H9 (cell line): Measurements from ENCODE around the gene NCCRP1. TPM values are rescaled to one million over a fixed set of nuclear protein-coding genes. Genes with fewer than 3 reads are reported as not detected.

Experiments used
- DNase-seq: peaks from one replicate; pipeline ENCODE4 v3.0.0-alpha.2; 2017
- H2AFZ ChIP-seq: one replicate; pipeline ENCODE4 v1.6.1; 2013; ENCODE audit warnings: mild to moderate bottlenecking, low read length, control low read depth, moderate library complexity
- H2AK5ac ChIP-seq: 2 replicates; pipeline ENCODE4 v1.6.1; 2013; ENCODE audit warnings: low read length, control low read depth, mixed read lengths; ENCODE audit not compliant: insufficient read length
- H2BK120ac ChIP-seq: one replicate; pipeline ENCODE4 v1.6.1; 2013; ENCODE audit warnings: low read depth, mild to moderate bottlenecking, low read length, control low read depth, inconsistent platforms; ENCODE audit not compliant: poor library complexity, severe bottlenecking
- H2BK12ac ChIP-seq: 2 replicates; pipeline ENCODE4 v1.6.1; 2013; ENCODE audit warnings: low read length, control low read depth, mixed read lengths, low read depth; ENCODE audit not compliant: insufficient read length
- H2BK15ac ChIP-seq: 2 replicates; pipeline ENCODE4 v1.6.1; 2013; ENCODE audit warnings: low read depth, low read length, control low read depth
- H2BK20ac ChIP-seq: one replicate; pipeline ENCODE4 v1.6.1; 2013; ENCODE audit warnings: low read depth, mild to moderate bottlenecking, low read length, control low read depth, inconsistent platforms; ENCODE audit not compliant: poor library complexity, severe bottlenecking
- H2BK5ac ChIP-seq: 2 replicates; pipeline ENCODE4 v1.6.1; 2013; ENCODE audit warnings: low read length, control low read depth, mixed read lengths; ENCODE audit not compliant: insufficient read length
- H3K14ac ChIP-seq: 2 replicates; pipeline ENCODE4 v1.6.1; 2013; ENCODE audit warnings: low read length, control low read depth; ENCODE audit not compliant: insufficient read depth
- H3K18ac ChIP-seq: 2 replicates; pipeline ENCODE4 v1.6.1; 2013; ENCODE audit warnings: low read depth, mild to moderate bottlenecking, mixed read lengths, low read length, control low read depth; ENCODE audit not compliant: insufficient read length
- H3K23ac ChIP-seq: 2 replicates; pipeline ENCODE4 v1.6.1; 2013; ENCODE audit warnings: low read length, control low read depth, mixed read lengths, low read depth; ENCODE audit not compliant: insufficient read length
- H3K23me2 ChIP-seq: 2 replicates; pipeline ENCODE4 v1.6.1; 2013; ENCODE audit warnings: low read depth, mild to moderate bottlenecking, mixed read lengths, low read length, control low read depth; ENCODE audit not compliant: insufficient read length, poor library complexity, severe bottlenecking
- H3K27ac ChIP-seq: 2 replicates; pipeline ENCODE4 v1.5.1; 2013; ENCODE audit warnings: low read length, control low read depth, mixed read lengths, low read depth; ENCODE audit not compliant: insufficient read length
- H3K27me3 ChIP-seq: 2 replicates; pipeline ENCODE4 v1.6.1; 2013; ENCODE audit warnings: low read length, control low read depth, inconsistent platforms; ENCODE audit not compliant: insufficient read depth
- H3K4ac ChIP-seq: 2 replicates; pipeline ENCODE4 v1.6.1; 2013; ENCODE audit warnings: low read depth, mild to moderate bottlenecking, control low read depth, inconsistent platforms, low read length, moderate library complexity
- H3K4me1 ChIP-seq: 2 replicates; pipeline ENCODE4 v1.6.1; 2013; ENCODE audit warnings: low read length, control low read depth, inconsistent platforms; ENCODE audit not compliant: insufficient read depth
- H3K4me2 ChIP-seq: 2 replicates; pipeline ENCODE4 v1.6.1; 2013; ENCODE audit warnings: low read length, control low read depth, mixed read lengths; ENCODE audit not compliant: insufficient read length, insufficient read depth
- H3K56ac ChIP-seq: 2 replicates; pipeline ENCODE4 v1.6.1; 2013; ENCODE audit warnings: low read depth, mild to moderate bottlenecking, mixed read lengths, low read length, control low read depth; ENCODE audit not compliant: insufficient read length
- H3K79me1 ChIP-seq: 2 replicates; pipeline ENCODE4 v1.6.1; 2013; ENCODE audit warnings: low read depth, mild to moderate bottlenecking, moderate library complexity, low read length, control low read depth, inconsistent platforms; ENCODE audit not compliant: insufficient read depth, poor library complexity, severe bottlenecking
- H3K79me2 ChIP-seq: 2 replicates; pipeline ENCODE4 v1.6.1; 2013; ENCODE audit warnings: low read length, control low read depth, inconsistent platforms; ENCODE audit not compliant: insufficient read depth
- H3K9ac ChIP-seq: 2 replicates; pipeline ENCODE4 v1.6.1; 2013; ENCODE audit warnings: low read length, control low read depth, mixed read lengths; ENCODE audit not compliant: insufficient read length; ENCODE audit errors: extremely low read depth
- H3K9me3 ChIP-seq: one replicate; pipeline ENCODE4 v1.6.1; 2013; ENCODE audit warnings: low read depth, low read length, inconsistent platforms; ENCODE audit not compliant: control insufficient read depth
- H3T11ph ChIP-seq: one replicate; pipeline ENCODE4 v1.6.1; 2013; ENCODE audit warnings: mild to moderate bottlenecking, low read length, control low read depth, inconsistent platforms
- H4K20me1 ChIP-seq: one replicate; pipeline ENCODE4 v1.6.1; 2013; ENCODE audit not compliant: control insufficient read depth, insufficient read length, insufficient read depth
- H4K5ac ChIP-seq: 2 replicates; pipeline ENCODE4 v1.6.1; 2013; ENCODE audit warnings: low read depth, mild to moderate bottlenecking, mixed read lengths, low read length, control low read depth; ENCODE audit not compliant: insufficient read length
- H4K8ac ChIP-seq: replicated peaks from 2 replicates; pipeline ENCODE4 v1.6.1; 2013; ENCODE audit warnings: low read length, control low read depth, mixed read lengths, low read depth; ENCODE audit not compliant: insufficient read length
- H4K91ac ChIP-seq: 2 replicates; pipeline ENCODE4 v1.6.1; 2013; ENCODE audit warnings: low read depth, mild to moderate bottlenecking, moderate library complexity, mixed read lengths, low read length, control low read depth; ENCODE audit not compliant: insufficient read length
- H3K27ac Mint-ChIP-seq, 3 experiments: 2 replicates in 2 of 3; 3 replicates in 1 of 3; pipeline ENCODE4 v1.8.0; 2020 to 2021; ENCODE audit warnings: mixed read lengths in 3 of 3, mild to moderate bottlenecking in 1 of 3, moderate library complexity in 1 of 3
- H3K27me3 Mint-ChIP-seq: 2 replicates; pipeline ENCODE4 v1.8.0; 2021; ENCODE audit warnings: low read depth, mild to moderate bottlenecking, moderate library complexity, mixed read lengths
- H3K36me3 Mint-ChIP-seq, 3 experiments: 2 replicates in 2 of 3; 3 replicates in 1 of 3; pipeline ENCODE4 v1.8.0; 2020 to 2021; ENCODE audit warnings: low read depth in 3 of 3, mixed read lengths in 3 of 3; ENCODE audit not compliant: insufficient read depth in 1 of 3
- H3K4me1 Mint-ChIP-seq, 2 experiments: 2 replicates each; pipeline ENCODE4 v1.8.0; 2020; ENCODE audit warnings: mixed read lengths in 2 of 2
- H3K4me3 Mint-ChIP-seq, 2 experiments: 2 replicates in 1 of 2; 3 replicates in 1 of 2; pipeline ENCODE4 v1.8.0; 2020 to 2021; ENCODE audit warnings: mild to moderate bottlenecking in 2 of 2, mixed read lengths in 2 of 2, moderate library complexity in 1 of 2
- H3K9me3 Mint-ChIP-seq, 2 experiments: 2 replicates in 1 of 2; 3 replicates in 1 of 2; pipeline ENCODE4 v1.8.0; 2020; ENCODE audit warnings: mild to moderate bottlenecking in 2 of 2, mixed read lengths in 2 of 2, moderate library complexity in 1 of 2
- CTCF ChIP-seq: fragments of 200-600 bp; sonication (generic); conservative IDR thresholded peaks from 3 replicates; pipeline ENCODE4 v1.8.0; 2021; ENCODE audit warnings: antibody characterized with exemption, mild to moderate bottlenecking
- WGBS: extraction: QIAGEN DNeasy Blood & Tissue Kit; methylation state at CpG from one replicate; pipeline ENCODE4 v1.1.7; 2013; ENCODE audit warnings: missing lambda C conversion rate, low lambda C conversion rate, mixed read lengths; ENCODE audit not compliant: insufficient read length; ENCODE audit errors: extremely low coverage; 5-methylcytosine and 5-hydroxymethylcytosine counted together
- total RNA-seq: library from RNA; stranded (reverse); gene quantifications from 2 replicates; pipeline ENCODE4 v1.2.1, GENCODE V29; 2021

Gene NCCRP1
- total RNA-seq, 1 experiment from 2014 or later, result 1.9 TPM

- H3K4me3 Mint-ChIP-seq, result peak overlapping the region in 1 of 2 experiments; percentile 34; a peak in 1 of 5 replicates
- peaks cover 5% of the 10 kb centered on the region; the same call in 1 of the 2 replicates for H3K4me1 ChIP-seq
- peak overlapping the region in 2 of 3 experiments; percentile 68 to 76; a peak in 2 of 7 replicates for H3K27ac Mint-ChIP-seq
Observed at GRCh38 chr19:39155741-39156140, 41.0 kb upstream of the NCCRP1 start.

More at GRCh38 chr19:39155741-39156140, 41.0 kb upstream of the NCCRP1 start:
- peaks cover 2 to 13% (median 6%) of the 10 kb centered on the region in 3 experiments; a peak in 6 of 7 replicates for H3K36me3 Mint-ChIP-seq
- Histone ChIP-seq H2BK15ac (no peak overlapping the region), H2BK12ac (no peak overlapping the region), H4K5ac (no peak overlapping the region), H3K9ac (no peak overlapping the region), H3K23me2 (peaks cover 2% of the 10 kb centered on the region), H3K14ac (no peak overlapping the region; the same call in 1 of the 2 replicates), H3K23ac (no peak overlapping the region), H2BK120ac (no peak overlapping the region), H2BK20ac (no peak overlapping the region), H4K91ac (no peak overlapping the region), H2AFZ (no peak overlapping the region), H3K18ac (no peak overlapping the region), H4K8ac (no peak overlapping the region), H3K56ac (no peak overlapping the region), H3T11ph (no peak overlapping the region), H3K4me2 (no peak overlapping the region), H3K27me3 (no peaks in the 10 kb centered on the region), H3K9me3 (no peaks in the 10 kb centered on the region), H2BK5ac (no peak overlapping the region), H2AK5ac (no peak overlapping the region), H3K79me1 (no peaks in the 10 kb centered on the region), H3K27ac (no peak overlapping the region), H3K4ac (no peak overlapping the region), H3K79me2 (peaks cover 4% of the 10 kb centered on the region; the same call in 1 of the 2 replicates), H4K20me1 (peaks cover 5% of the 10 kb centered on the region)
- DNase-seq, result no peak
- TF ChIP-seq CTCF, result no peak
- WGBS, result no CpG with 5 or more reads among the region's 15 CpGs
- no peaks in the 10 kb centered on the region for H3K27me3 Mint-ChIP-seq
- no peaks in the 10 kb centered on the region for H3K9me3 Mint-ChIP-seq
- peaks cover 37 to 57% of the 10 kb centered on the region in 2 experiments for H3K4me1 Mint-ChIP-seq
